Activated naive CD4-positive, alpha-beta T cell treated with anti-CD3 and anti-CD28 coated beads, Interleukin-2, amount 50 U/mL, for 72 hours (primary cell): Measurements from ENCODE around the gene CCDC180. TPM values are rescaled to one million over a fixed set of nuclear protein-coding genes. Genes with fewer than 3 reads are reported as not detected.
"Not testable (repeated sequence)": the region's sequence is repeated elsewhere in the genome, so short reads cannot be mapped to it uniquely, and the experiment has no call there.

Experiments used
- ATAC-seq, 2 donors: fragments of 150-1000 bp; cut with Tn5 transposase; 2 replicates each; pipeline ENCODE4 v1.10.0; 2021; ENCODE audit warnings: mild to moderate bottlenecking in 2 of 2, moderate library complexity in 2 of 2
- DNase-seq, 2 donors: peaks; one replicate each; pipeline ENCODE4 v3.0.0; 2021 to 2022; ENCODE audit warnings: low spot score in 2 of 2
- H3K27ac Mint-ChIP-seq, 2 donors: one replicate each; pipeline ENCODE4 v1.8.0; 2022; ENCODE audit warnings: mild to moderate bottlenecking in 2 of 2, mixed read lengths in 2 of 2
- H3K36me3 Mint-ChIP-seq, 2 donors: one replicate each; pipeline ENCODE4 v1.8.0; 2022; ENCODE audit warnings: mixed read lengths in 2 of 2
- H3K9me3 Mint-ChIP-seq, 2 donors: one replicate each; pipeline ENCODE4 v1.8.0; 2022; ENCODE audit warnings: mixed read lengths in 2 of 2
- total RNA-seq, 2 donors: library from RNA; stranded (reverse); gene quantifications; one replicate each; pipeline ENCODE4 v1.2.3, GENCODE V29; 2022

The CCDC180 gene
- total RNA-seq, 2 donors from 2014 or later: 0.50 to 2.7 TPM

GRCh38 chr9:97321691-97322090, 14.2 kb downstream of the CCDC180 start:
- no peak for ATAC-seq
- Mint-ChIP-seq H3K27ac (no peak overlapping the region), H3K9me3 (no peaks in the 10 kb centered on the region)

GRCh38 chr9:97322105-97322504, 14.6 kb downstream of the CCDC180 start:
- ATAC-seq (no peak), DNase-seq (no peak)
- Mint-ChIP-seq H3K9me3 (no peaks in the 10 kb centered on the region), H3K27ac (no peak overlapping the region), H3K36me3 (peaks cover 0 to 5% of the 10 kb centered on the region in 2 donors)

More at GRCh38 chr9:97321691-97322090, 14.2 kb downstream of the CCDC180 start:
- peaks cover 0 to 5% of the 10 kb centered on the region in 2 donors for H3K36me3 Mint-ChIP-seq
- no peak for DNase-seq

- no peak for ATAC-seq
- no peak for DNase-seq
- Mint-ChIP-seq H3K36me3 (peaks cover 0 to 5% of the 10 kb centered on the region in 2 donors), H3K27ac (peak overlapping the region in 1 of 2 donors; percentile 85), H3K9me3 (no peaks in the 10 kb centered on the region)
Observed at GRCh38 chr9:97324954-97325353, 17.5 kb downstream of the CCDC180 start.

GRCh38 chr9:97327562-97327961, 20.1 kb downstream of the CCDC180 start:
- H3K27ac Mint-ChIP-seq: no peak overlapping the region
- DNase-seq (no peak), ATAC-seq (no peak)
- H3K36me3 Mint-ChIP-seq: peaks cover 5 to 7% of the 10 kb centered on the region in 2 donors
- H3K9me3 Mint-ChIP-seq: peaks cover 0 to 5% of the 10 kb centered on the region in 2 donors

- ATAC-seq (no peak), DNase-seq (no peak)
- Mint-ChIP-seq H3K36me3 (peaks cover 7 to 15% of the 10 kb centered on the region in 2 donors), H3K9me3 (peaks cover 0 to 7% of the 10 kb centered on the region in 2 donors), H3K27ac (no peak overlapping the region)
Observed at GRCh38 chr9:97332993-97333392, 25.5 kb downstream of the CCDC180 start.

GRCh38 chr9:97335622-97336021, 28.2 kb downstream of the CCDC180 start:
- H3K36me3 Mint-ChIP-seq: peaks cover 21 to 25% of the 10 kb centered on the region in 2 donors
- H3K9me3 Mint-ChIP-seq, DNase-seq, H3K27ac Mint-ChIP-seq, ATAC-seq: not testable (repeated sequence)

GRCh38 chr9:97348871-97349270, 41.4 kb downstream of the CCDC180 start:
- Mint-ChIP-seq H3K36me3 (peaks cover 0 to 8% of the 10 kb centered on the region in 2 donors), H3K27ac (peak overlapping the region in 1 of 2 donors; percentile 45), H3K9me3 (no peaks in the 10 kb centered on the region)
- DNase-seq (no peak), ATAC-seq (no peak)

GRCh38 chr9:97349400-97349799, 41.9 kb downstream of the CCDC180 start:
- peak overlapping the region in 1 of 2 donors; percentile 45 for H3K27ac Mint-ChIP-seq
- no peak for DNase-seq
- peaks cover 0 to 8% of the 10 kb centered on the region in 2 donors for H3K36me3 Mint-ChIP-seq

GRCh38 chr9:97354637-97355036, 47.2 kb downstream of the CCDC180 start:
- ATAC-seq (no peak), DNase-seq (no peak)
- no peaks in the 10 kb centered on the region for H3K9me3 Mint-ChIP-seq
- peaks cover 0 to 9% of the 10 kb centered on the region in 2 donors for H3K36me3 Mint-ChIP-seq
- no peak overlapping the region for H3K27ac Mint-ChIP-seq

More at GRCh38 chr9:97349400-97349799, 41.9 kb downstream of the CCDC180 start:
- ATAC-seq: no peak
- H3K9me3 Mint-ChIP-seq: no peaks in the 10 kb centered on the region

- no peak overlapping the region for H3K27ac Mint-ChIP-seq
- no peaks in the 10 kb centered on the region for H3K9me3 Mint-ChIP-seq
- peaks cover 0 to 9% of the 10 kb centered on the region in 2 donors for H3K36me3 Mint-ChIP-seq
- ATAC-seq (no peak), DNase-seq (no peak)
Observed at GRCh38 chr9:97357056-97357455, 49.6 kb downstream of the CCDC180 start.

Other genes with a start within 250 kb of the CCDC180 start
- 10 to 100 TPM in 1 of 2 donors, 1 to 10 TPM in 1; 5.0 to 12.2 TPM for gene TDRD7, start 104.4 kb downstream of the CCDC180 start, total RNA-seq
- gene TMOD1, start 194.0 kb downstream of the CCDC180 start, total RNA-seq: 1 to 10 TPM in 1 of 2 donors, under 1 TPM in 1; 0.96 to 1.5 TPM